ENCODE data around the gene TLE7. TPM values are rescaled to one million over a fixed set of nuclear protein-coding genes. Genes with fewer than 3 reads are reported as not detected.
A peak's percentile ranks its signal among the peaks of the same experiment; 100 is the strongest.

Gene TLE7
- polyA plus RNA-seq, 1 of the 3 experiments (the other 2 are of a cell fraction): not detected

DNA sequence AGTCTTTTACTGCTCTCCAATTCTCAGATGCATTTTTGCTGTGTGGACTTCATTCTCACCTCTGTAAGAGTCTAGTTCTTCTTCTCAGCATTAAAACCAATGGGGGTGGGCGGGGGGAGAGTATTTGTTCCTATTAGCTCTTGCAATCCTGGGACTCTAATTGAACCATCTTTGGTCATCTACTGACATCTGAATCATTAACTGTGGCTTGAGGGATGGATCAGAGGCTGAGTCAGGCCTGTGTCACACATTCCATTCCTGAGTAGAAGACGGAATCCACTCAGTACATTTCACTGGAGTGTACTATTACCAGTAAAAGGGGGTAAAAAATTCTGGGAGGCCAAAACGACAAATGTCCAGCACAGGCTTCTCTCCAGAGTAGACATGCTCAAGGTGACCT, 33.0 kb upstream of the TLE7 start:
- WGBS (ENCODE audit: low lambda C conversion rate): 12% methylated on average over 3 of the region's 3 CpGs
- no peak overlapping the region for H3K9ac ChIP-seq
- no peaks in the 10 kb centered on the region for H3K4me1 ChIP-seq (ENCODE audit: control insufficient read depth in 1 of 2, insufficient read depth in 2 of 2, low read depth in 1 of 2, low read length in 1 of 2)
- H3K27ac ChIP-seq (ENCODE audit: low read depth in 2 of 2, low read length in 1 of 2): peak overlapping the region in 1 of 2 experiments; percentile 77; a peak in 2 of 4 replicates
- TF ChIP-seq SIN3A (IDR thresholded peaks at IDR 0.05; ENCODE audit: borderline replicate concordance, low read depth, low read length): no peak
- TF ChIP-seq, protein P1, sequence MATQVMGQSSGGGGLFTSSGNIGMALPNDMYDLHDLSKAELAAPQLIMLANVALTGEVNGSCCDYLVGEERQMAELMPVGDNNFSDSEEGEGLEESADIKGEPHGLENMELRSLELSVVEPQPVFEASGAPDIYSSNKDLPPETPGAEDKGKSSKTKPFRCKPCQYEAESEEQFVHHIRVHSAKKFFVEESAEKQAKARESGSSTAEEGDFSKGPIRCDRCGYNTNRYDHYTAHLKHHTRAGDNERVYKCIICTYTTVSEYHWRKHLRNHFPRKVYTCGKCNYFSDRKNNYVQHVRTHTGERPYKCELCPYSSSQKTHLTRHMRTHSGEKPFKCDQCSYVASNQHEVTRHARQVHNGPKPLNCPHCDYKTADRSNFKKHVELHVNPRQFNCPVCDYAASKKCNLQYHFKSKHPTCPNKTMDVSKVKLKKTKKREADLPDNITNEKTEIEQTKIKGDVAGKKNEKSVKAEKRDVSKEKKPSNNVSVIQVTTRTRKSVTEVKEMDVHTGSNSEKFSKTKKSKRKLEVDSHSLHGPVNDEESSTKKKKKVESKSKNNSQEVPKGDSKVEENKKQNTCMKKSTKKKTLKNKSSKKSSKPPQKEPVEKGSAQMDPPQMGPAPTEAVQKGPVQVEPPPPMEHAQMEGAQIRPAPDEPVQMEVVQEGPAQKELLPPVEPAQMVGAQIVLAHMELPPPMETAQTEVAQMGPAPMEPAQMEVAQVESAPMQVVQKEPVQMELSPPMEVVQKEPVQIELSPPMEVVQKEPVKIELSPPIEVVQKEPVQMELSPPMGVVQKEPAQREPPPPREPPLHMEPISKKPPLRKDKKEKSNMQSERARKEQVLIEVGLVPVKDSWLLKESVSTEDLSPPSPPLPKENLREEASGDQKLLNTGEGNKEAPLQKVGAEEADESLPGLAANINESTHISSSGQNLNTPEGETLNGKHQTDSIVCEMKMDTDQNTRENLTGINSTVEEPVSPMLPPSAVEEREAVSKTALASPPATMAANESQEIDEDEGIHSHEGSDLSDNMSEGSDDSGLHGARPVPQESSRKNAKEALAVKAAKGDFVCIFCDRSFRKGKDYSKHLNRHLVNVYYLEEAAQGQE (IDR thresholded peaks at IDR 0.05; ENCODE audit: low read depth, low read length): peak; percentile 23; the same call in 1 of the 2 replicates
- TF ChIP-seq POLR2AphosphoS5 (IDR thresholded peaks at IDR 0.05; ENCODE audit: low read depth, low read length): peak; percentile 29; the same call in 1 of the 2 replicates
- no peak for TF ChIP-seq ELF1 (IDR thresholded peaks at IDR 0.05)
- TF ChIP-seq NFIC (IDR thresholded peaks at IDR 0.05; ENCODE audit: borderline replicate concordance): peak; percentile 22; the same call in 1 of the 2 replicates
- no peak for TF ChIP-seq FOXJ3 (CRISPR knock-in tag; IDR thresholded peaks at IDR 0.05)
- peak; percentile 59; the same call in 1 of the 2 replicates for TF ChIP-seq TCF12 (IDR thresholded peaks at IDR 0.05)
- TF ChIP-seq RCOR1 (IDR thresholded peaks at IDR 0.05; ENCODE audit: low read length): no peak
- no peak for TF ChIP-seq CHD2 (IDR thresholded peaks at IDR 0.05; ENCODE audit: low read length, partially characterized antibody)
- no peak for TF ChIP-seq RXRA (IDR thresholded peaks at IDR 0.05; ENCODE audit: borderline replicate concordance, low read depth)
- TF ChIP-seq YY1 (IDR thresholded peaks at IDR 0.05; ENCODE audit: low read depth): no peak
- peak; percentile 89 for TF ChIP-seq JUND (IDR thresholded peaks at IDR 0.05)
- TF ChIP-seq, protein P2, sequence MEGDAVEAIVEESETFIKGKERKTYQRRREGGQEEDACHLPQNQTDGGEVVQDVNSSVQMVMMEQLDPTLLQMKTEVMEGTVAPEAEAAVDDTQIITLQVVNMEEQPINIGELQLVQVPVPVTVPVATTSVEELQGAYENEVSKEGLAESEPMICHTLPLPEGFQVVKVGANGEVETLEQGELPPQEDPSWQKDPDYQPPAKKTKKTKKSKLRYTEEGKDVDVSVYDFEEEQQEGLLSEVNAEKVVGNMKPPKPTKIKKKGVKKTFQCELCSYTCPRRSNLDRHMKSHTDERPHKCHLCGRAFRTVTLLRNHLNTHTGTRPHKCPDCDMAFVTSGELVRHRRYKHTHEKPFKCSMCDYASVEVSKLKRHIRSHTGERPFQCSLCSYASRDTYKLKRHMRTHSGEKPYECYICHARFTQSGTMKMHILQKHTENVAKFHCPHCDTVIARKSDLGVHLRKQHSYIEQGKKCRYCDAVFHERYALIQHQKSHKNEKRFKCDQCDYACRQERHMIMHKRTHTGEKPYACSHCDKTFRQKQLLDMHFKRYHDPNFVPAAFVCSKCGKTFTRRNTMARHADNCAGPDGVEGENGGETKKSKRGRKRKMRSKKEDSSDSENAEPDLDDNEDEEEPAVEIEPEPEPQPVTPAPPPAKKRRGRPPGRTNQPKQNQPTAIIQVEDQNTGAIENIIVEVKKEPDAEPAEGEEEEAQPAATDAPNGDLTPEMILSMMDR (IDR thresholded peaks at IDR 0.05): no peak
- TF ChIP-seq FOSL2 (IDR thresholded peaks at IDR 0.05; ENCODE audit: borderline replicate concordance, low read depth): peak; percentile 97
- TF ChIP-seq, protein P3, sequence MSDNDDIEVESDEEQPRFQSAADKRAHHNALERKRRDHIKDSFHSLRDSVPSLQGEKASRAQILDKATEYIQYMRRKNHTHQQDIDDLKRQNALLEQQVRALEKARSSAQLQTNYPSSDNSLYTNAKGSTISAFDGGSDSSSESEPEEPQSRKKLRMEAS (IDR thresholded peaks at IDR 0.05; ENCODE audit: low read depth): no peak
- TF ChIP-seq EP300 (IDR thresholded peaks at IDR 0.05; ENCODE audit: borderline replicate concordance in 1 of 2, low read depth in 1 of 2, low read length in 1 of 2): peak in 1 of 2 experiments; percentile 76; a peak in 2 of 4 replicates
- peak; percentile 46; the same call in 1 of the 2 replicates for TF ChIP-seq TEAD4 (IDR thresholded peaks at IDR 0.05; ENCODE audit: borderline replicate concordance, insufficient read depth)
- TF ChIP-seq NRF1 (IDR thresholded peaks at IDR 0.05; ENCODE audit: low read depth, low read length): no peak
- no peak for TF ChIP-seq GATA2 (CRISPR knock-in tag; IDR thresholded peaks at IDR 0.05)
- TF ChIP-seq, protein P4, sequence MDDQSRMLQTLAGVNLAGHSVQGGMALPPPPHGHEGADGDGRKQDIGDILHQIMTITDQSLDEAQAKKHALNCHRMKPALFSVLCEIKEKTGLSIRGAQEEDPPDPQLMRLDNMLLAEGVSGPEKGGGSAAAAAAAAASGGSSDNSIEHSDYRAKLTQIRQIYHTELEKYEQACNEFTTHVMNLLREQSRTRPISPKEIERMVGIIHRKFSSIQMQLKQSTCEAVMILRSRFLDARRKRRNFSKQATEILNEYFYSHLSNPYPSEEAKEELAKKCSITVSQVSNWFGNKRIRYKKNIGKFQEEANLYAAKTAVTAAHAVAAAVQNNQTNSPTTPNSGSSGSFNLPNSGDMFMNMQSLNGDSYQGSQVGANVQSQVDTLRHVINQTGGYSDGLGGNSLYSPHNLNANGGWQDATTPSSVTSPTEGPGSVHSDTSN (IDR thresholded peaks at IDR 0.05): peak; percentile 82
- no peak for TF ChIP-seq MXI1 (IDR thresholded peaks at IDR 0.05; ENCODE audit: low read depth, low read length)
- H3K79me2 ChIP-seq (ENCODE audit: insufficient read depth): no peaks in the 10 kb centered on the region
- CTCF ChIA-PET: interaction anchor here (0.7 to 1.5 kb wide), 4 partner anchors 16 to 136 kb away, joined by 3 to 6 read pairs (median 4); no protein-coding TSS in a partner anchor
- H3K27me3 ChIP-seq (ENCODE audit: insufficient read depth): no peaks in the 10 kb centered on the region
- no peaks in the 10 kb centered on the region for H4K20me1 ChIP-seq (ENCODE audit: insufficient read depth)
- H3K9me2 ChIP-seq: no peaks in the 10 kb centered on the region
- peaks cover 28 to 36% of the 10 kb centered on the region in 2 experiments for H3K36me3 ChIP-seq (replicated peaks in 1 of 2; ENCODE audit: control insufficient read depth in 1 of 2, insufficient read depth in 2 of 2, low read length in 1 of 2)
- POLR2A ChIA-PET: no interaction called here
- H2AFZ ChIP-seq (ENCODE audit: low read depth): no peak overlapping the region
- H3K4me3 ChIP-seq (ENCODE audit: low read depth in 2 of 2, low read length in 1 of 2): no peak overlapping the region
- 0 out of 2 replicates have a peak overlapping the region, but pooled peaks have one; percentile 0 for H3K4me2 ChIP-seq
- no peaks in the 10 kb centered on the region; the same call in 1 of the 2 replicates for H3K9me3 ChIP-seq
- peaks cover 20% of the 10 kb centered on the region for H3F3A ChIP-seq (replicated peaks; ENCODE audit: insufficient read depth)
- DNase-seq: no peak

Measured in SK-N-SH (cell line).